B cell (primary cell): ENCODE results near the gene RPS25. TPM values are rescaled to one million over a fixed set of nuclear protein-coding genes. Genes with fewer than 3 reads are reported as not detected.
A peak's percentile ranks its signal among the peaks of the same experiment; 100 is the strongest.

Experiments used
- ATAC-seq: fragments of 200-7000 bp; cut with Tn5 transposase; one replicate; pipeline ENCODE4 v1.10.0; 2021; ENCODE audit warnings: low read depth, mild to moderate bottlenecking, moderate number of reproducible peaks, moderate library complexity
- CTCF ChIA-PET: fragments of 350-600 bp; sonication (Branson Sonifier 250); formaldehyde crosslinking; loops from one replicate; lab custom pipeline; 2021; ENCODE audit warnings: antibody characterized with exemption, inconsistent platforms; lab: Charles Lee
- POLR2A ChIA-PET: fragments of 350-600 bp; sonication (Branson Sonifier 250); formaldehyde crosslinking; loops from one replicate; lab custom pipeline; 2021; ENCODE audit warnings: antibody characterized with exemption; lab: Charles Lee
- DNase-seq: peaks from one replicate; pipeline ENCODE4 v3.0.0; 2013
- H2AFZ ChIP-seq: 2 replicates; pipeline ENCODE4 v1.6.1; 2012; ENCODE audit warnings: mild to moderate bottlenecking, low read depth, low read length; ENCODE audit not compliant: insufficient read depth, poor library complexity, severe bottlenecking
- H3K27ac ChIP-seq, 2 donors: 1 replicate in 1 of 2; 2 replicates in 1 of 2; pipeline ENCODE4 v1.5.1; 2012 to 2013; ENCODE audit warnings: low read length in 2 of 2, mild to moderate bottlenecking in 2 of 2, moderate library complexity in 1 of 2
- H3K27me3 ChIP-seq, 4 experiments: fragments of 200-600 bp in 1 of 4; sonication (generic) in 1 of 4; replicated peaks in 1 of 4; 1 replicate in 2 of 4; 2 replicates in 2 of 4; pipeline versions ENCODE4 v1.6.1 to v1.7.0; 2013 to 2016; ENCODE audit warnings: low read length in 3 of 4, mild to moderate bottlenecking in 2 of 4, mixed read lengths in 1 of 4, moderate library complexity in 1 of 4; ENCODE audit not compliant: insufficient read depth in 4 of 4, control insufficient read depth in 3 of 4; ENCODE audit errors: control extremely low read depth in 1 of 4
- H3K36me3 ChIP-seq, 2 experiments: replicated peaks in 1 of 2; 1 replicate in 1 of 2; 2 replicates in 1 of 2; pipeline versions ENCODE4 v1.6.1 to v1.7.1; 2013; ENCODE audit warnings: low read length in 1 of 2; ENCODE audit not compliant: insufficient read depth in 2 of 2, control insufficient read depth in 1 of 2; ENCODE audit errors: control extremely low read depth in 1 of 2, extremely low read depth in 1 of 2
- H3K4me1 ChIP-seq, 2 donors: fragments of 200-600 bp in 1 of 2; sonication (generic) in 1 of 2; 1 replicate in 1 of 2; 2 replicates in 1 of 2; pipeline versions ENCODE4 v1.5.1 to v1.6.1; 2013 to 2017; ENCODE audit warnings: low read length in 2 of 2; ENCODE audit not compliant: control insufficient read depth in 2 of 2, insufficient read depth in 2 of 2
- H3K4me2 ChIP-seq: replicated peaks from 2 replicates; pipeline ENCODE3; 2012; ENCODE audit warnings: mild to moderate bottlenecking, low read depth, low read length; ENCODE audit not compliant: poor library complexity, severe bottlenecking
- H3K4me3 ChIP-seq, 5 experiments: fragments of 200-600 bp in 1 of 5; sonication (generic) in 1 of 5; 1 replicate in 3 of 5; 2 replicates in 2 of 5; pipeline versions ENCODE4 v1.5.1 to v1.7.0; 2011 to 2016; ENCODE audit warnings: low read length in 4 of 5, mild to moderate bottlenecking in 4 of 5, low read depth in 2 of 5, control low read depth in 1 of 5, moderate library complexity in 1 of 5; ENCODE audit not compliant: insufficient read depth in 1 of 5; ENCODE audit errors: control extremely low read depth in 1 of 5, extremely low read depth in 1 of 5
- H3K79me2 ChIP-seq: fragments of 200-600 bp; sonication (generic); one replicate; pipeline ENCODE4 v1.6.0; 2016; ENCODE audit warnings: low read length; ENCODE audit not compliant: control insufficient read depth, insufficient read depth
- H3K9ac ChIP-seq: fragments of 200-600 bp; sonication (generic); 2 replicates; pipeline ENCODE4 v1.6.1; 2017; ENCODE audit warnings: mild to moderate bottlenecking, low read length, moderate library complexity
- H3K9me3 ChIP-seq, 3 donors: one replicate each; pipeline versions ENCODE4 v1.6.1 to v1.7.1; 2013; ENCODE audit warnings: low read length in 2 of 3; ENCODE audit not compliant: control insufficient read depth in 2 of 3, insufficient read depth in 1 of 3; ENCODE audit errors: control extremely low read depth in 1 of 3
- H4K20me1 ChIP-seq: 2 replicates; pipeline ENCODE4 v1.6.0; 2012; ENCODE audit warnings: mild to moderate bottlenecking, low read length; ENCODE audit not compliant: insufficient read depth, control insufficient read depth, poor library complexity, severe bottlenecking
- H3K27ac Mint-ChIP-seq: one replicate; pipeline ENCODE4 v1.8.0; 2021; ENCODE audit warnings: mixed read lengths
- H3K27me3 Mint-ChIP-seq: one replicate; pipeline ENCODE4 v1.8.0; 2021; ENCODE audit warnings: mixed read lengths
- H3K4me1 Mint-ChIP-seq: one replicate; pipeline ENCODE4 v1.8.0; 2021; ENCODE audit warnings: mixed read lengths
- H3K4me3 Mint-ChIP-seq: one replicate; pipeline ENCODE4 v1.8.0; 2021; ENCODE audit warnings: mixed read lengths
- H3K9me3 Mint-ChIP-seq: one replicate; pipeline ENCODE4 v1.8.0; 2022; ENCODE audit warnings: mixed read lengths; ENCODE audit not compliant: insufficient read depth
- EZH2 ChIP-seq: IDR thresholded peaks from 2 replicates; pipeline ENCODE4 v1.6.1; 2012; ENCODE audit warnings: borderline replicate concordance, low read depth, mild to moderate bottlenecking, moderate library complexity, low read length; ENCODE audit not compliant: insufficient read depth, poor library complexity, severe bottlenecking
- WGBS: methylation state at CpG from one replicate; pipeline ENCODE4 v1.1.5; 2013; ENCODE audit warnings: missing lambda C conversion rate; ENCODE audit not compliant: insufficient coverage; 5-methylcytosine and 5-hydroxymethylcytosine counted together
- intact Hi-C: fragments of 100-400 bp; cut with micrococcal nuclease; formaldehyde crosslinking; loops from one replicate; pipeline ENCODE4 v1.10.0; 2022
- polyA plus RNA-seq: library from polyadenylated mRNA; depleted of rRNA; stranded (reverse); fragments of >200 nt; gene quantifications from 2 replicates; pipeline ENCODE4 v1.2.3, GENCODE V29; 2012
- total RNA-seq, 2 donors: library from RNA; stranded (reverse); fragments of 120-200 nt in 1 of 2; gene quantifications; 1 replicate in 1 of 2; 2 replicates in 1 of 2; pipeline versions ENCODE4 v1.2.3 to v1.2.4, GENCODE V29; 2013 to 2022
- TF ChIP-seq, protein P1 (sequence below): fragments of 200-600 bp; IDR thresholded peaks from one replicate; pipeline ENCODE4 v1.8.0; 2022; ENCODE audit warnings: antibody characterized with exemption, mild to moderate bottlenecking

RPS25 gene
- total and polyA plus RNA-seq, 2 donors (not counting 1 experiment from before 2014, with no cell fraction given), result 1,823 to 2,003 TPM

DNA sequence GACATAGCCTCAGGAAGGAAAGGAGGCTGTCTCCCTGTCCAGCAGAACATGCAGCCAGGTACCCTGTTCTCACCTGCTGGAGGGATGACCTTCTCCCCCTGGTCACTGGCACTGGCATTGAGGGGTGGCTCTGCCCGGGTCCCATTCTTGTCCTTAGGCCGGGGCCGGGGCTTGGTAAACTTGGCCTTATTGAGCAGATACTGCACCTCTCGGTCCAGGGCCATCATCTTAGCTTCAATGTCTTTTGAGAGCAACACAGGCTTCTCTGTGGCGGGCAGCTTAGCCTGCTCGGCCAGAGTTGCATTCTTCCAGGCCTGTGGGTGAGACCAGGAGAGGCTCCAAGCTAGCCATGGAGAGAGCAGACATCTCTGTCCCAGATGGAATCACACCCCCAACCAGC lies 28.3 kb upstream of the RPS25 start:
- TF ChIP-seq, protein P1, sequence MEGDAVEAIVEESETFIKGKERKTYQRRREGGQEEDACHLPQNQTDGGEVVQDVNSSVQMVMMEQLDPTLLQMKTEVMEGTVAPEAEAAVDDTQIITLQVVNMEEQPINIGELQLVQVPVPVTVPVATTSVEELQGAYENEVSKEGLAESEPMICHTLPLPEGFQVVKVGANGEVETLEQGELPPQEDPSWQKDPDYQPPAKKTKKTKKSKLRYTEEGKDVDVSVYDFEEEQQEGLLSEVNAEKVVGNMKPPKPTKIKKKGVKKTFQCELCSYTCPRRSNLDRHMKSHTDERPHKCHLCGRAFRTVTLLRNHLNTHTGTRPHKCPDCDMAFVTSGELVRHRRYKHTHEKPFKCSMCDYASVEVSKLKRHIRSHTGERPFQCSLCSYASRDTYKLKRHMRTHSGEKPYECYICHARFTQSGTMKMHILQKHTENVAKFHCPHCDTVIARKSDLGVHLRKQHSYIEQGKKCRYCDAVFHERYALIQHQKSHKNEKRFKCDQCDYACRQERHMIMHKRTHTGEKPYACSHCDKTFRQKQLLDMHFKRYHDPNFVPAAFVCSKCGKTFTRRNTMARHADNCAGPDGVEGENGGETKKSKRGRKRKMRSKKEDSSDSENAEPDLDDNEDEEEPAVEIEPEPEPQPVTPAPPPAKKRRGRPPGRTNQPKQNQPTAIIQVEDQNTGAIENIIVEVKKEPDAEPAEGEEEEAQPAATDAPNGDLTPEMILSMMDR, result no peak
- no peak for TF ChIP-seq EZH2
- H3K36me3 ChIP-seq, result peaks cover 0 to 47% of the 10 kb centered on the region in 2 experiments
- intact Hi-C loops, result no loop called here
- no peaks in the 10 kb centered on the region for H3K9me3 Mint-ChIP-seq
- CTCF ChIA-PET, result interaction anchor here (1.0 kb wide), 1 partner anchor 16 kb away, joined by 3 read pairs; no protein-coding TSS in a partner anchor
- no peak overlapping the region for H2AFZ ChIP-seq
- ATAC-seq (no peak), DNase-seq (no peak)
- no peak overlapping the region for H3K27ac Mint-ChIP-seq
- H3K4me3 ChIP-seq, result no peak overlapping the region
- no peaks in the 10 kb centered on the region for H3K27me3 ChIP-seq
- H3K4me1 Mint-ChIP-seq, result peaks cover 5% of the 10 kb centered on the region
- peaks cover 2% of the 10 kb centered on the region in 2 donors for H3K4me1 ChIP-seq
- H3K79me2 ChIP-seq, result no peaks in the 10 kb centered on the region
- H3K9me3 ChIP-seq, result no peaks in the 10 kb centered on the region
- POLR2A ChIA-PET, result no interaction called here
- no peak overlapping the region for H3K4me3 Mint-ChIP-seq
- H3K27ac ChIP-seq, result no peak overlapping the region
- H3K4me2 ChIP-seq, result no peak overlapping the region
- H3K27me3 Mint-ChIP-seq, result no peaks in the 10 kb centered on the region
- H4K20me1 ChIP-seq, result no peaks in the 10 kb centered on the region
- 96% methylated on average over 6 of the region's 6 CpGs for WGBS
- H3K9ac ChIP-seq, result no peak overlapping the region

- H4K20me1 ChIP-seq, result no peaks in the 10 kb centered on the region
- intact Hi-C loops, result no loop called here
- Mint-ChIP-seq H3K27me3 (no peaks in the 10 kb centered on the region), H3K4me3 (no peak overlapping the region), H3K9me3 (no peaks in the 10 kb centered on the region), H3K27ac (no peak overlapping the region), H3K4me1 (peaks cover under 1% of the 10 kb centered on the region)
- H3K36me3 ChIP-seq, result peaks cover 0 to 39% of the 10 kb centered on the region in 2 experiments
- DNase-seq, result no peak
- TF ChIP-seq, protein P1, result peak; percentile 10
- TF ChIP-seq EZH2, result no peak
- no peak overlapping the region for H3K27ac ChIP-seq
- peaks cover 0 to 2% of the 10 kb centered on the region in 2 donors for H3K4me1 ChIP-seq
- no peak overlapping the region for H3K4me2 ChIP-seq
- 100% methylated on average over 2 of the region's 6 CpGs for WGBS
- CTCF ChIA-PET, result interaction anchor here (0.8 to 2.7 kb wide), 2 partner anchors 11 to 18 kb away, joined by 3 to 8 read pairs; no protein-coding TSS in a partner anchor
- POLR2A ChIA-PET, result no interaction called here
- H3K9me3 ChIP-seq, result no peaks in the 10 kb centered on the region
- H3K4me3 ChIP-seq, result no peak overlapping the region
- no peak overlapping the region for H3K9ac ChIP-seq
- H3K79me2 ChIP-seq, result no peaks in the 10 kb centered on the region
- H2AFZ ChIP-seq, result no peak overlapping the region
- no peaks in the 10 kb centered on the region for H3K27me3 ChIP-seq
- no peak for ATAC-seq
Measured at GRCh38 chr11:119044708-119045107, 26.6 kb upstream of the RPS25 start.
